Nephron (organoid): ENCODE data around the gene COLGALT1.

Source experiments
- H3K27ac Mint-ChIP-seq, 3 experiments: 2 replicates each; pipeline ENCODE4 v1.8.0; 2020; ENCODE audit warnings: mixed read lengths in 3 of 3, mild to moderate bottlenecking in 2 of 3, moderate library complexity in 1 of 3
- H3K27me3 Mint-ChIP-seq: 2 replicates; pipeline ENCODE4 v1.8.0; 2021; ENCODE audit warnings: low read depth, mild to moderate bottlenecking, moderate library complexity, mixed read lengths
- H3K36me3 Mint-ChIP-seq: 2 replicates; pipeline ENCODE4 v1.8.0; 2020; ENCODE audit warnings: low read depth, mixed read lengths
- H3K4me1 Mint-ChIP-seq: 2 replicates; pipeline ENCODE4 v1.8.0; 2020; ENCODE audit warnings: mixed read lengths
- H3K4me3 Mint-ChIP-seq, 3 experiments: 2 replicates each; pipeline ENCODE4 v1.8.0; 2020; ENCODE audit warnings: mild to moderate bottlenecking in 3 of 3, mixed read lengths in 3 of 3, moderate library complexity in 2 of 3
- H3K9me3 Mint-ChIP-seq: 2 replicates; pipeline ENCODE4 v1.8.0; 2020; ENCODE audit warnings: mixed read lengths
- TF ChIP-seq, protein P1 (sequence below), 3 experiments: fragments of 200-600 bp; sonication (generic); IDR thresholded peaks; one replicate each; pipeline ENCODE4 v1.5.0; 2021; ENCODE audit warnings: antibody characterized with exemption in 3 of 3; ENCODE audit not compliant: unreplicated experiment in 3 of 3

COLGALT1 gene

GRCh38 chr19:17539238-17540117 is 16.0 kb upstream of the COLGALT1 start:
- H3K4me3 Mint-ChIP-seq, result peak overlapping the region; percentile 71 to 80 (median 79)
- peaks cover 5% of the 10 kb centered on the region for H3K4me1 Mint-ChIP-seq
- H3K9me3 Mint-ChIP-seq, result no peaks in the 10 kb centered on the region
- no peaks in the 10 kb centered on the region for H3K36me3 Mint-ChIP-seq
- H3K27ac Mint-ChIP-seq, result no peak overlapping the region
- TF ChIP-seq, protein P1, sequence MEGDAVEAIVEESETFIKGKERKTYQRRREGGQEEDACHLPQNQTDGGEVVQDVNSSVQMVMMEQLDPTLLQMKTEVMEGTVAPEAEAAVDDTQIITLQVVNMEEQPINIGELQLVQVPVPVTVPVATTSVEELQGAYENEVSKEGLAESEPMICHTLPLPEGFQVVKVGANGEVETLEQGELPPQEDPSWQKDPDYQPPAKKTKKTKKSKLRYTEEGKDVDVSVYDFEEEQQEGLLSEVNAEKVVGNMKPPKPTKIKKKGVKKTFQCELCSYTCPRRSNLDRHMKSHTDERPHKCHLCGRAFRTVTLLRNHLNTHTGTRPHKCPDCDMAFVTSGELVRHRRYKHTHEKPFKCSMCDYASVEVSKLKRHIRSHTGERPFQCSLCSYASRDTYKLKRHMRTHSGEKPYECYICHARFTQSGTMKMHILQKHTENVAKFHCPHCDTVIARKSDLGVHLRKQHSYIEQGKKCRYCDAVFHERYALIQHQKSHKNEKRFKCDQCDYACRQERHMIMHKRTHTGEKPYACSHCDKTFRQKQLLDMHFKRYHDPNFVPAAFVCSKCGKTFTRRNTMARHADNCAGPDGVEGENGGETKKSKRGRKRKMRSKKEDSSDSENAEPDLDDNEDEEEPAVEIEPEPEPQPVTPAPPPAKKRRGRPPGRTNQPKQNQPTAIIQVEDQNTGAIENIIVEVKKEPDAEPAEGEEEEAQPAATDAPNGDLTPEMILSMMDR (IDR thresholded peaks at IDR 0.05; ENCODE audit: unreplicated experiment in 3 of 3), result no peak
- H3K27me3 Mint-ChIP-seq, result peaks cover 43% of the 10 kb centered on the region

DNA sequence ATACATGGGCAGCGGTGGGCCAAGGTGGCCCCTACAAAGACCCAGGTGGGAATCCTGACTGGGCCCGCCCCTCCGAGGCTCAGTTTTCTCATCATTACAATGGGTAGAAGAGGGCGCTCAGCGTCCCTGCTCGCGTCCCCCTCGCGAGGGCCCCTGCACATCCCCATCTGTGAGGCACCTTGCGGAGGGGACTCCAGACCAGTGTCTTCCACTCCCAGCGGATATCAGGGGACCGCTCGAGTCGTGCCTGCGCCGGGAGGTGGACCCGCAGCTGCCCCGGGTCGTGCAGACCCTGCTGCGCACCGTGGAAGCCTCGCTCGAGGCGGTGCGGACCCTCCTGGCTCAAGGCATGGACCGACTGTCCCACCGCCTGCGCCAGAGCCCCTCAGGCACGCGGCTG is 15.3 kb upstream of the COLGALT1 start:
- no peaks in the 10 kb centered on the region for H3K9me3 Mint-ChIP-seq
- TF ChIP-seq, protein P1 (IDR thresholded peaks at IDR 0.05; ENCODE audit: unreplicated experiment in 3 of 3), result no peak
- H3K27me3 Mint-ChIP-seq, result peaks cover 43% of the 10 kb centered on the region
- no peak overlapping the region for H3K4me3 Mint-ChIP-seq
- H3K27ac Mint-ChIP-seq, result no peak overlapping the region
- H3K36me3 Mint-ChIP-seq, result no peaks in the 10 kb centered on the region
- H3K4me1 Mint-ChIP-seq, result peaks cover 5% of the 10 kb centered on the region

DNA sequence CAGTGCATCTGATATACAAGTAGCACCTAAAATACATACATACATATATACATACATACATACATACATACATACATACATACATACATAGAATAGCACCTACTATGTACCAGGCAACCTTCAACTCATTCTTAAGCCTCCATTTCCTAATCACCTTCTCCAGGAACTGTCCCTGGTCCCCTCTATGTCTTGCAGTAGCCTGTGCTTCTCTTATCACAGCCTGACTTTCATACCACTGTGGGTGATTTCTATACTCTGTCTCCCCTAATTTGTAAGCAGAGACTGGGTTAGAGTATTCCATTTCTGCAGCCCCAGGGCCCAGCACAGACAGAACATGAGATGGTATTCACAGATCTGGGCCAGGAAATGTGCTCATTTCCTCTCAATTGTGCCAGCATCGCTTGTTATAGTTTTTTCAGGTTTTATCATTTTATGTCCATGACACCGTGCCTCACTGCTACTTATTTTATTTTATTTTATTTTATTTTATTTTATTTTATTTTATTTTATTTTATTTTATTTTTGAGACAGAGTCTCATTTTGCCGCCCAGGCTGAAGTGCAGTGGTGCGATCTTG is 14.2 kb upstream of the COLGALT1 start:
- Mint-ChIP-seq H3K27ac (no peak overlapping the region), H3K36me3 (no peaks in the 10 kb centered on the region), H3K27me3 (peaks cover 43% of the 10 kb centered on the region), H3K4me3 (peak overlapping the region; percentile 63 to 74 (median 65)), H3K4me1 (peaks cover 10% of the 10 kb centered on the region), H3K9me3 (no peaks in the 10 kb centered on the region)
- TF ChIP-seq, protein P1 (IDR thresholded peaks at IDR 0.05; ENCODE audit: unreplicated experiment in 3 of 3), result no peak

DNA sequence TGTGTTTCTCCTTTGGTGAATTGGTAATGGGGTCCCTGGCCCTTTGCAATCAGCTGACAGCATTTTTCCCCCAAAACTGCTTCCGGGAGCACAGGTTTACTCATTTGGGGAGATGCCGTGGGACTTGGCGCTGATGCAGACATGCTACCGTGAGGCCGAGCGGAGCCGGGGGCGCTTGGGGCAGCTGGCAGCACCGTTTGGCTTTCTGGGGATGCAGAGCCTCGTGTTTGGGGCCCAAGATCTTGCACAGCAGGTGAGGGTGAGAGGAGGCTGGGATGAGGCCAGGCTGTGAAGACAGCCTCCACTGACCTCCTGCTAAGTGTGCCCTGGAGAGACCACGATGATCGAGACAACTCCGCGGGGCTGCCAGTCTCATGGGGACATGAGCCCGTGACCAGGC is 13.4 kb upstream of the COLGALT1 start:
- peaks cover 10% of the 10 kb centered on the region for H3K4me1 Mint-ChIP-seq
- no peaks in the 10 kb centered on the region for H3K36me3 Mint-ChIP-seq
- peaks cover 42% of the 10 kb centered on the region for H3K27me3 Mint-ChIP-seq
- TF ChIP-seq, protein P1 (IDR thresholded peaks at IDR 0.05; ENCODE audit: unreplicated experiment in 3 of 3), result no peak
- H3K27ac Mint-ChIP-seq, result no peak overlapping the region
- H3K9me3 Mint-ChIP-seq, result no peaks in the 10 kb centered on the region
- H3K4me3 Mint-ChIP-seq, result no peak overlapping the region

DNA sequence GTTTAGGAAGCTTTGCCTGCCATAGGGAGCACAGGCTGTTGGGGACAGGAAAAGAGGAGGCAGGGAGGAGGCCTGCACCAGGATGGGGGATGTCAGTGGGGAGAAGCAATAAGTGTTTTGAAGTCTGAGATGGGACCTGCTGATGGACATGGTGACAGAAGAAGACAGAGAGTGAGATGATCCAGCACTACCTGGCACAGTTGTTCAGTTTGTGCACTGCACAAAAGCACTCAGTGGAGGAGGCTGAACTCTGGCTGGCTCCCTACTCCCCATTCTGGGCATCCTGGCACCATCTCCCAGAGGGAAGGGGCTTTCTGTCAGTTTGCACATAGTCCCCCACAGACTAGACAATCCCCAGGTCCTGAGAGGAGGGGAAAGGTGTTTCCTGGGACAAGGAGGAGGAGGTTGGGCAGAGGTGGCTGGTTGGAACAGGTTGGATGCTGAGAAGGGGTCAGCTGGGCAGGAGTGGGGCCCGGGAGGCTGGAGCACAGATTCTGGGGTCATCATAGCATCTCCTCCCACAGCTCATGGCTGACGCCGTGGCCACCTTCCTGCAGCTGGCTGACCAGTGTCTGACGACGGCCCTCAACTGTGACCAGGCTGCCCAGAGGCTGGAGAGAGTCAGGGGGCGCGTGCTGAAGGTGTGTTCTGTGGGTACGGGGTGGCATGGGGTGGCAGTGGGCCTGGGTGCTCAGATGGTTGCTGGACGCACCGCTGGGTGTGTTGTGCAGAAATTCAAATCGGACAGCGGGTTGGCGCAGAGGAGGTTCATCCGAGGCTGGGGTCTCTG is 12.5 kb upstream of the COLGALT1 start:
- peaks cover 38% of the 10 kb centered on the region for H3K27me3 Mint-ChIP-seq
- TF ChIP-seq, protein P1 (IDR thresholded peaks at IDR 0.05; ENCODE audit: unreplicated experiment in 3 of 3), result no peak
- H3K9me3 Mint-ChIP-seq, result no peaks in the 10 kb centered on the region
- no peak overlapping the region for H3K4me3 Mint-ChIP-seq
- no peaks in the 10 kb centered on the region for H3K36me3 Mint-ChIP-seq
- H3K4me1 Mint-ChIP-seq, result peaks cover 10% of the 10 kb centered on the region
- H3K27ac Mint-ChIP-seq, result no peak overlapping the region
